ENCODE results near the gene CTBS. TPM values are rescaled to one million over a fixed set of nuclear protein-coding genes. Genes with fewer than 3 reads are reported as not detected.

CTBS gene
- total RNA-seq (2021; fragmentation: NEBNext Ultra II Directional; extraction: Animal tissue kit (Norgen Biotek cat#: 25700)): 4.1 and 4.5 TPM in 2 replicates
- polyA plus RNA-seq (2011; rRNA removed): 2.1 and 3.3 TPM in 2 replicates
- 3.6 TPM for polyA plus RNA-seq (2011; cell fraction: cytosol; rRNA removed)
- 1.8 TPM for polyA plus RNA-seq (2011; cell fraction: nucleus; rRNA removed)
- 2.1 to 2.8 TPM (median 2.4 TPM) in 4 replicates for polyA plus RNA-seq (2012, experiment 1 of 2)
- polyA plus RNA-seq (2012, experiment 2 of 2): 0.89 TPM
- polyA plus RNA-seq (2013, experiment 1 of 2): 5.4 TPM
- polyA plus RNA-seq (2013, experiment 2 of 2): 5.5 TPM
- 1.7 and 3.8 TPM in 2 replicates for polyA minus RNA-seq (2011; rRNA and poly(A)+ RNA removed)
- polyA minus RNA-seq (2011; cell fraction: cytosol; rRNA and poly(A)+ RNA removed): 1.1 TPM
- polyA minus RNA-seq (2011; cell fraction: nucleus; rRNA and poly(A)+ RNA removed): 7.7 TPM
- long read RNA-seq, experiment 1, full-length matches to known transcripts: 5 of 9 reads
- long read RNA-seq, experiment 1, partial matches to known transcripts: 3 of 9 reads
- long read RNA-seq, experiment 1, other reads (novel, unspliced or antisense): 1 of 9 reads
- long read RNA-seq, experiment 2: 0 reads

DNA sequence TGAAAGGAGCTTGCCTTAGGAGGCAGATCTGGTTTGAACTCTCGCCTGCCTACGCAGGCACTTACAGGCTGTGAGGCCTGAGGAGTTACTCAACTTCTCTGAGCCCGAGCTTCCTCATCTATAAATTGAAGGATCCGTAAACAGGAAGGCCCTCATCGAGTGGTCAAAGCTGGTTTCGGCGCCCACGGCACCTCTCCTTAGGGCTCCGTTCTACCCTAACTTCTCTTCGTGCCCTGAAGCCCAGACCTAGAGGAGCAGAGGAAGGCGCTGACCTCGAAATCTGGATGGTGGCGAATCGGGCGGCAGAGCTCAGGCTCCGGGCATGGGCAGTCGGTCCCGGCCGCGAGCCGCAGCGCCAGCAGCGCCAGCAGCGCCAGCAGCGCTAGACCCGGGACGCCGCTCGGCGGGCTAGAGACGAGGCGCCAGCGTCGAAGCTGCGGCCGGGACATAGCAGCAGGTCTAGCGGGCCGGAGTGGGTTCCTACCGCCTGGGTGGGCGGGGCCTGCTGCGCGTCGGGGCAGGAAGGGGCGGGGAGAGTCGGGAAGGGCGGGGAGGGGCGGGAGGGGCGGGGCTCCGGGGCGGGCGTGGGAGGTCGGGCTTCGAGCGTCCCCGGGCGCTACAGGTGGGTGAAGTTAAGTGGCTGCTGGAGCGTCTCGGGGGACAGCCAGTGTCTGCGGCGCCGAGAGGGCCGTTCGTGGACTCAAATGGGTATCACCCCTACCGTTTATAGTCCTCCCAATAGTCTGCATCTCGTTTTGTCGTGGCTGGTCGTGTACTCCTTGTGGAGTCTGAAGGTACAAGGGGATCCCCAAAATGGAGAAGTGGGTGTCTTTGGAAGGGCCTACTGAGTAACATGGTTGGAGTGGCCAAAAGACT is at the start of gene CTBS:
Gene CTBS, minus strand, starts transcription at position 474 of the 876 bp plus-strand sequence. Its CDS starts 25 bp downstream, at position 449.
- peak within 1 kb of the TSS; percentile 94 for H2AFZ ChIP-seq (ENCODE audit: low read length)
- no peak within 1 kb of the TSS for H3K4ac ChIP-seq (replicated peaks; ENCODE audit: insufficient read length, low read depth, low read length)
- H3K36me3 ChIP-seq (ENCODE audit: control insufficient read depth in 2 of 4, insufficient read depth in 4 of 4, low read length in 3 of 4): no peaks in the 10 kb centered on the region
- ChIA-PET POLR2A (ENCODE audit: partially characterized antibody) (interaction anchor here (0.8 to 1.9 kb wide), 5 partner anchors 9 to 70 kb away, joined by 3 to 8 read pairs (median 3); partner anchors contain the start of genes GNG5 and SPATA1), CTCF (ENCODE audit: partially characterized antibody) (interaction anchor here (0.6 to 2.0 kb wide), 11 partner anchors 30 to 703 kb away, joined by 3 to 5 read pairs (median 4); no protein-coding TSS in a partner anchor)
- H2AK5ac ChIP-seq (ENCODE audit: low read depth, low read length): no peak within 1 kb of the TSS
- H2BK20ac ChIP-seq (ENCODE audit: low read length): no peak within 1 kb of the TSS
- H4K91ac ChIP-seq (replicated peaks; ENCODE audit: insufficient read length, low read length): peak within 1 kb of the TSS; percentile 85
- peak within 1 kb of the TSS; percentile 78 for H2BK5ac ChIP-seq (ENCODE audit: low read depth, low read length)
- peak within 1 kb of the TSS; percentile 48; the same call in 1 of the 2 replicates for H3K27ac ChIP-seq (ENCODE audit: low read depth, low read length)
- H3K23ac ChIP-seq (ENCODE audit: insufficient read length): no peak within 1 kb of the TSS
- H3K4me1 ChIP-seq (replicated peaks in 1 of 4; ENCODE audit: control insufficient read depth in 3 of 4, insufficient read depth in 4 of 4, low read length in 3 of 4): peaks cover 5 to 13% (median 8%) of the 10 kb centered on the region in 4 experiments
- H3K4me3 ChIP-seq (ENCODE audit: extremely low read depth in 1 of 4, insufficient read depth in 2 of 4, low read depth in 3 of 4, low read length in 4 of 4): peak within 1 kb of the TSS; percentile 56 to 73 (median 68)
- no peaks in the 10 kb centered on the region for H3K79me1 ChIP-seq (ENCODE audit: low read depth, low read length)
- peak within 1 kb of the TSS; percentile 80; the same call in 1 of the 2 replicates for H2BK12ac ChIP-seq (ENCODE audit: low read depth, low read length)
- H3K9me3 ChIP-seq (ENCODE audit: insufficient read depth in 2 of 2, low read depth in 1 of 2, low read length in 1 of 2): no peaks in the 10 kb centered on the region; a peak in 1 of 4 replicates
- H4K20me1 ChIP-seq (replicated peaks in 1 of 2; ENCODE audit: control insufficient read depth in 1 of 2, insufficient read depth in 2 of 2, low read length in 2 of 2): no peaks in the 10 kb centered on the region
- H4K8ac ChIP-seq (ENCODE audit: extremely low read depth, insufficient read depth, low read length): peak within 1 kb of the TSS; percentile 93
- peak within 1 kb of the TSS; percentile 87 for H3K18ac ChIP-seq (ENCODE audit: extremely low read depth, low read length)
- H3K56ac ChIP-seq (replicated peaks; ENCODE audit: insufficient read length, low read depth, low read length): no peak within 1 kb of the TSS
- DNase-seq (ENCODE audit: low read depth in 1 of 2, low spot score in 2 of 2) (peak; percentile 44 to 85), FAIRE-seq (no peak)
- no peaks in the 10 kb centered on the region for H3K79me2 ChIP-seq (ENCODE audit: control insufficient read depth in 1 of 2, insufficient read depth in 2 of 2, low read length in 2 of 2)
- H3K14ac ChIP-seq (ENCODE audit: insufficient read length): no peak within 1 kb of the TSS
- no peaks in the 10 kb centered on the region; a peak in 1 of 7 replicates for H3K27me3 ChIP-seq (replicated peaks in 1 of 4; ENCODE audit: control insufficient read depth in 3 of 4, extremely low read depth in 1 of 4, insufficient read depth in 3 of 4, low read length in 3 of 4)
- no peak within 1 kb of the TSS for H4K5ac ChIP-seq (ENCODE audit: insufficient read length, low read depth, low read length)
- no peak within 1 kb of the TSS for H2BK120ac ChIP-seq (replicated peaks; ENCODE audit: low read depth, low read length)
- peak within 1 kb of the TSS; percentile 53 to 88 (median 68) for H3K9ac ChIP-seq (replicated peaks in 1 of 4; ENCODE audit: extremely low read depth in 1 of 4, low read depth in 3 of 4, low read length in 3 of 4)
- 2% methylated on average over 32 of the region's 67 CpGs; no CpG with 5 or more reads in 1 of the 2 experiments for WGBS, 2 experiments (ENCODE audit: extremely low coverage in 1 of 2, insufficient coverage in 1 of 2, insufficient read length in 1 of 2, insufficient replicate concordance in 2 of 2, low coverage in 1 of 2, low lambda C conversion rate in 2 of 2, missing lambda C conversion rate in 1 of 2)
- H3K23me2 ChIP-seq (ENCODE audit: low read depth, low read length): peaks cover 7% of the 10 kb centered on the region; the same call in 1 of the 2 replicates
- peak within 1 kb of the TSS; percentile 88 for H2BK15ac ChIP-seq (ENCODE audit: low read length)
- H3K4me2 ChIP-seq (ENCODE audit: insufficient read depth in 1 of 2, low read depth in 2 of 2, low read length in 2 of 2): peak within 1 kb of the TSS; percentile 87 to 95
- TF ChIP-seq USF2 (IDR thresholded peaks at IDR 0.05; ENCODE audit: low read length) (no peak), ATF2 (IDR thresholded peaks at IDR 0.05; ENCODE audit: low read length) (0 out of 2 replicates have a peak, but pooled peaks have one; percentile 42), TBP (IDR thresholded peaks at IDR 0.05; ENCODE audit: low read depth, low read length) (peak; percentile 43; the same call in 1 of the 2 replicates), EP300 (IDR thresholded peaks at IDR 0.05; ENCODE audit: borderline replicate concordance in 1 of 2, low read depth in 2 of 2, low read length in 2 of 2) (0 out of 3 replicates have a peak, but pooled peaks of 1 of the 2 experiments have one; percentile 45)

All from H1 (cell line).